ENCODE data around the gene ATP5IF1.

DNA sequence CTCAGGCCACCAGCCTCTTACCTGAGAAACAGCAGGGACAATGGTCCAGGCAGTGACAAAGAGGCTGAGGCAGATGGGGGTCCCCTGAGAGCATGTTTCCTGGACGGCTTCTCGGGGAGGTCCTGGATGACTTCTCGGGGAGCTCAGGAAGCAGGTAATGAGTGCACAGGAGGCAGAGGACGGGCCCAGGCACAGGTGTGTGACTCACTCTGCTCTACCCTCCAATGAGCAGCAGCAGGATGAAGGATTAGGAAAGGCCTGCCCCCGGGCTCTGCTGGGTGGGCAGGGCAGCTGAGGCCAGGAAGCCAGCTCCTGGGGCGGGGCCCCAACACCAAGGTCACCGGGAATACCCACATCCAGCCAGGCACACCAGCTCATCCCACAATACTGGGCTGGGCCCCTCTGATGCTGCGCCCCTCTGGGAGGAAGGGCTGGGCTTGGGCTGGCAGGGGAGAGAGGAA, 42.2 kb upstream of the ATP5IF1 start:
- TF ChIP-seq, protein P1, sequence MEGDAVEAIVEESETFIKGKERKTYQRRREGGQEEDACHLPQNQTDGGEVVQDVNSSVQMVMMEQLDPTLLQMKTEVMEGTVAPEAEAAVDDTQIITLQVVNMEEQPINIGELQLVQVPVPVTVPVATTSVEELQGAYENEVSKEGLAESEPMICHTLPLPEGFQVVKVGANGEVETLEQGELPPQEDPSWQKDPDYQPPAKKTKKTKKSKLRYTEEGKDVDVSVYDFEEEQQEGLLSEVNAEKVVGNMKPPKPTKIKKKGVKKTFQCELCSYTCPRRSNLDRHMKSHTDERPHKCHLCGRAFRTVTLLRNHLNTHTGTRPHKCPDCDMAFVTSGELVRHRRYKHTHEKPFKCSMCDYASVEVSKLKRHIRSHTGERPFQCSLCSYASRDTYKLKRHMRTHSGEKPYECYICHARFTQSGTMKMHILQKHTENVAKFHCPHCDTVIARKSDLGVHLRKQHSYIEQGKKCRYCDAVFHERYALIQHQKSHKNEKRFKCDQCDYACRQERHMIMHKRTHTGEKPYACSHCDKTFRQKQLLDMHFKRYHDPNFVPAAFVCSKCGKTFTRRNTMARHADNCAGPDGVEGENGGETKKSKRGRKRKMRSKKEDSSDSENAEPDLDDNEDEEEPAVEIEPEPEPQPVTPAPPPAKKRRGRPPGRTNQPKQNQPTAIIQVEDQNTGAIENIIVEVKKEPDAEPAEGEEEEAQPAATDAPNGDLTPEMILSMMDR (IDR thresholded peaks at IDR 0.05; ENCODE audit: poor library complexity, severe bottlenecking), result no peak
- TF ChIP-seq TAF1 (IDR thresholded peaks at IDR 0.05; ENCODE audit: low read depth) (no peak), EP300 (conservative IDR thresholded peaks at IDR 0.05; ENCODE audit: poor library complexity, severe bottlenecking) (no peak), EZH2 (IDR thresholded peaks at IDR 0.05; ENCODE audit: borderline replicate concordance, insufficient read depth, low read length, poor library complexity, severe bottlenecking) (no peak), POLR2AphosphoS5 (IDR thresholded peaks at IDR 0.05) (no peak), SMC3 (conservative IDR thresholded peaks at IDR 0.05; ENCODE audit: poor library complexity) (no peak), RAD21 (conservative IDR thresholded peaks at IDR 0.05) (no peak)
